Gastrocnemius medialis (tissue), 4 donors: ENCODE data around the gene YLPM1. TPM values are rescaled to one million over a fixed set of nuclear protein-coding genes. Genes with fewer than 3 reads are reported as not detected.

Experiments used
- ATAC-seq, 2 donors: fragments of 150-250 bp; one replicate each; pipeline ENCODE4 v1.9.1; 2016
- DNase-seq, 2 donors: peaks; one replicate each; pipeline ENCODE4 v3.0.0-alpha.2; 2019
- H3K27ac ChIP-seq, 4 donors: fragments of 200-600 bp; sonication (generic); 1 replicate in 1 of 4; 2 replicates in 3 of 4; pipeline ENCODE4 v1.5.1; 2016 to 2018; ENCODE audit warnings: mild to moderate bottlenecking in 2 of 4, moderate library complexity in 1 of 4
- H3K27me3 ChIP-seq, 3 donors: fragments of 200-600 bp; sonication (generic) in 2 of 3; 1 replicate in 1 of 3; 2 replicates in 2 of 3; pipeline versions ENCODE4 v1.5.1 to v1.6.0; 2016 to 2019; ENCODE audit warnings: mild to moderate bottlenecking in 1 of 3, moderate library complexity in 1 of 3
- H3K36me3 ChIP-seq, 2 donors: fragments of 200-600 bp; sonication (generic) in 1 of 2; one replicate each; pipeline ENCODE4 v1.5.1; 2017 to 2018
- H3K4me1 ChIP-seq, 2 donors: fragments of 200-600 bp; sonication (generic) in 1 of 2; one replicate each; pipeline ENCODE4 v1.5.1; 2016 to 2017; ENCODE audit warnings: mild to moderate bottlenecking in 2 of 2
- H3K4me3 ChIP-seq, 4 donors: fragments of 200-600 bp; sonication (generic) in 3 of 4; 1 replicate in 1 of 4; 2 replicates in 3 of 4; pipeline ENCODE4 v1.5.1; 2016 to 2019; ENCODE audit warnings: mild to moderate bottlenecking in 2 of 4
- H3K9me3 ChIP-seq, 3 donors: fragments of 200-600 bp; sonication (generic) in 2 of 3; 1 replicate in 1 of 3; 2 replicates in 2 of 3; pipeline ENCODE4 v1.5.1; 2016 to 2019
- CTCF ChIP-seq, 5 experiments: fragments of 450-650 bp in 3 of 5; fragments of 200-600 bp in 2 of 5; sonication (generic) in 2 of 5; IDR thresholded peaks in 4 of 5; conservative IDR thresholded peaks in 1 of 5; 1 replicate in 4 of 5; 2 replicates in 1 of 5; pipeline ENCODE4 v1.5.1; 2016 to 2019; ENCODE audit warnings: antibody characterized with exemption in 5 of 5, mild to moderate bottlenecking in 3 of 5, moderate library complexity in 3 of 5
- POLR2A ChIP-seq, 2 donors: fragments of 450-650 bp; IDR thresholded peaks; one replicate each; pipeline ENCODE4 v1.6.1; 2017; ENCODE audit warnings: antibody characterized with exemption in 2 of 2, mild to moderate bottlenecking in 2 of 2, moderate library complexity in 2 of 2
- in situ Hi-C, 4 donors: fragments of 200-750 bp; cut with MboI; loops; one replicate each; pipeline versions ENCODE4 v1.15.0 to v1.8.0; 2017; ENCODE audit warnings: low sequenced_read_pairs in 4 of 4
- intact Hi-C: fragments of 100-400 bp; cut with DNase I; formaldehyde crosslinking; loops from one replicate; pipeline ENCODE4 v1.15.1; 2023; ENCODE audit warnings: low total_unique reads
- total RNA-seq, 4 donors: library from RNA; depleted of rRNA; stranded (reverse); fragments of >200 nt; gene quantifications; one replicate each; pipeline versions ENCODE4 v1.1.0 to v1.2.3, GENCODE V29; 2016

The YLPM1 gene
- total RNA-seq, 4 donors from 2014 or later, result 22.2 to 29.2 (median 25.8) TPM

GRCh38 chr14:74840603-74841030 is 77.5 kb downstream of the YLPM1 start:
- Histone ChIP-seq H3K36me3 (peaks cover 0 to 12% of the 10 kb centered on the region in 2 donors), H3K4me1 (no peaks in the 10 kb centered on the region)

DNA sequence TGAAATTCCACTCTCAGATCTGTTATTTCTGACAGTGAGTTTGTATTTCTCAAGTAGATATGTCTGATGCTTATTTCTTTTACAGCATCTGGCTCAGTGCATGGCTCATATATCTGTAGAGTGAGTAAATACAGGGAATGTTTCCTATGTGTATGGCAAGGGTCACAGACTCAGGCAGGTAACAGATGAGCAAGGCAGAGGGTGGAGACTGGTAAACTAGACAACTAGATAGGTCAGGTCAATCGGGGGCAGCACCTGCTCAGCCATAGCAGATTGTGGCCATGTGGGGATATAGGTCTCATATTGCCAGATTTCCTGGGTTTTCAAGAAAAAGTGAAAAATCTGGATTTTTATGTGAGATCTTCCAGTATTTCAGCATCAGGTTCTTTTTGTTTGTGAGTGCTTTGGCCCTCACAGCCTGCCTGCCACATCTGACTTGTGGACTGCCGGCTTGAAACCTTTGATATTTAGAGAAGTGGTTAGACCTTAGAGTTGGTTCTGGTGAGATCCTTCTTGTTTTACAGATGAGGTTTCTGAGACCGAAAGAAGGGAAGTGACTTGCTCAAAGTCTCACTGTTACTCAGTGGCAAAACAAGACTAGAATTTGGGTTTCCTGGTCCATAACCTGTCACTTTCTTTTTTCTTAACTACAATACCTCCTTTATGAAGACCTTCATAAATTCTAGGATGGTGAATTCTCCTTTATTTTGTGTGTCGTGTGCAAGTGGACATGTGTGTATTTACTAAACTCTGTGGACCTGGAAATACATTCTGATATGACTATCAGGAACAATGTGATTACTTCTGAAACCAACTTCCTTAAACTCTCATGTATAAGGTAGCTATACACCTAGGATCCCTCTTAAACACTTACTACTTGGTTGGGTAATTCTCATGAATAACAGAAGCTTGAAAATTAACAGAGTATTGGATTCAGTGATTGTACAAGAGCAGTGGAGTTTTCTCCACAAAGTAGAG is 78.4 kb downstream of the YLPM1 start:
- no peaks in the 10 kb centered on the region for H3K9me3 ChIP-seq
- H3K36me3 ChIP-seq, result peaks cover 0 to 5% of the 10 kb centered on the region in 2 donors
- no peaks in the 10 kb centered on the region for H3K27me3 ChIP-seq
- no peak overlapping the region for H3K4me3 ChIP-seq
- no peak for TF ChIP-seq POLR2A (IDR thresholded peaks at IDR 0.05)
- no peak for TF ChIP-seq CTCF (IDR thresholded peaks at IDR 0.05 in 4 of 5, conservative IDR thresholded peaks at IDR 0.05 in 1 of 5)
- no peaks in the 10 kb centered on the region for H3K4me1 ChIP-seq
- DNase-seq (no peak), ATAC-seq (no peak)
- no peak overlapping the region for H3K27ac ChIP-seq
- in situ Hi-C loops (no loop called here), intact Hi-C loops (no loop called here)

More at GRCh38 chr14:74840603-74841030, 77.5 kb downstream of the YLPM1 start:
- Histone ChIP-seq H3K9me3 (no peaks in the 10 kb centered on the region), H3K4me3 (no peak overlapping the region), H3K27me3 (no peaks in the 10 kb centered on the region), H3K27ac (no peak overlapping the region)
- intact Hi-C loops, result no loop called here
- DNase-seq (no peak), ATAC-seq (no peak)
- TF ChIP-seq POLR2A (IDR thresholded peaks at IDR 0.05), result no peak
- TF ChIP-seq CTCF (IDR thresholded peaks at IDR 0.05 in 4 of 5, conservative IDR thresholded peaks at IDR 0.05 in 1 of 5), result no peak
- in situ Hi-C loops, result no loop called here

GRCh38 chr14:74843653-74844052 is 80.5 kb downstream of the YLPM1 start:
- DNase-seq (no peak), ATAC-seq (no peak)
- no peak overlapping the region for H3K4me3 ChIP-seq
- in situ Hi-C loops, result no loop called here
- TF ChIP-seq POLR2A (IDR thresholded peaks at IDR 0.05) (no peak), CTCF (IDR thresholded peaks at IDR 0.05 in 4 of 5, conservative IDR thresholded peaks at IDR 0.05 in 1 of 5) (no peak)
- no peaks in the 10 kb centered on the region for H3K27me3 ChIP-seq
- H3K27ac ChIP-seq, result no peak overlapping the region
- intact Hi-C loops, result no loop called here
- no peaks in the 10 kb centered on the region for H3K9me3 ChIP-seq
- H3K36me3 ChIP-seq, result no peaks in the 10 kb centered on the region
- H3K4me1 ChIP-seq, result no peaks in the 10 kb centered on the region

DNA sequence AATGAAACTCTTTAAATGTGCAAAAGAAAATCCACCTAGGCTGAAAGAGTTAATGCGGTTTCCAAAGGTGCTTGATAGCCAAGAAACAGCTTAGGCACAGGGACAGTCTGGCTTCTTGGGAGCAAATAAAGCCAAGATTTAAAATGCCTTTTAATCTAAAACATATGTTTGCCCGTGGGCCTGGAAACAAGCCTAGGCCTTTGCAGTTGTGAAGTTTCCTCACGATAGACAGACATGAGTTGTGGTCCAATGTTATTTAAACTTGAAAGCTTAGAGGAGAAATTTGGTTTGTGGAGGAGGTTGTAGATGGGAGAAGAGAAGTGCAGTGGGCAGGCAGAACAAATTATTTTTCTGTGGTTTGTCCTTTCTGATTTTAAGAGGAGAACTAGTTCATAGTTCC is 83.1 kb downstream of the YLPM1 start:
- intact Hi-C loops (no loop called here), in situ Hi-C loops (no loop called here)
- TF ChIP-seq POLR2A (IDR thresholded peaks at IDR 0.05), result no peak
- no peak for TF ChIP-seq CTCF (IDR thresholded peaks at IDR 0.05 in 4 of 5, conservative IDR thresholded peaks at IDR 0.05 in 1 of 5)
- no peak overlapping the region for H3K27ac ChIP-seq
- H3K36me3 ChIP-seq, result no peaks in the 10 kb centered on the region
- H3K4me3 ChIP-seq, result no peak overlapping the region
- no peaks in the 10 kb centered on the region for H3K27me3 ChIP-seq
- DNase-seq (no peak), ATAC-seq (no peak)
- no peaks in the 10 kb centered on the region for H3K9me3 ChIP-seq
- no peaks in the 10 kb centered on the region for H3K4me1 ChIP-seq
